LNCaP clone FGC (cell line): ENCODE data around the gene PRDX2.
A peak's percentile ranks its signal among the peaks of the same experiment; 100 is the strongest.

Experiments
- DNase-seq: peaks from one replicate; pipeline ENCODE4 v3.0.0-alpha.2; 2011; ENCODE audit warnings: low read depth
- H3K4me3 ChIP-seq: 2 replicates; pipeline ENCODE4 v1.5.1; 2011; ENCODE audit warnings: mild to moderate bottlenecking, low read depth, low read length, control low read depth
- CTCF ChIP-seq: IDR thresholded peaks from 2 replicates; pipeline ENCODE4 v1.5.1; 2012; ENCODE audit warnings: mild to moderate bottlenecking; ENCODE audit not compliant: control insufficient read depth, insufficient read depth; ENCODE audit errors: extremely low read depth

PRDX2 gene

GRCh38 chr19:12841094-12841493 is 39.5 kb upstream of the PRDX2 start:
- TF ChIP-seq CTCF = no peak
- no peak for DNase-seq
- no peak overlapping the region for H3K4me3 ChIP-seq

GRCh38 chr19:12840091-12841079 is 38.8 kb upstream of the PRDX2 start:
- peak; percentile 52 for DNase-seq
- H3K4me3 ChIP-seq = no peak overlapping the region
- no peak for TF ChIP-seq CTCF

DNA sequence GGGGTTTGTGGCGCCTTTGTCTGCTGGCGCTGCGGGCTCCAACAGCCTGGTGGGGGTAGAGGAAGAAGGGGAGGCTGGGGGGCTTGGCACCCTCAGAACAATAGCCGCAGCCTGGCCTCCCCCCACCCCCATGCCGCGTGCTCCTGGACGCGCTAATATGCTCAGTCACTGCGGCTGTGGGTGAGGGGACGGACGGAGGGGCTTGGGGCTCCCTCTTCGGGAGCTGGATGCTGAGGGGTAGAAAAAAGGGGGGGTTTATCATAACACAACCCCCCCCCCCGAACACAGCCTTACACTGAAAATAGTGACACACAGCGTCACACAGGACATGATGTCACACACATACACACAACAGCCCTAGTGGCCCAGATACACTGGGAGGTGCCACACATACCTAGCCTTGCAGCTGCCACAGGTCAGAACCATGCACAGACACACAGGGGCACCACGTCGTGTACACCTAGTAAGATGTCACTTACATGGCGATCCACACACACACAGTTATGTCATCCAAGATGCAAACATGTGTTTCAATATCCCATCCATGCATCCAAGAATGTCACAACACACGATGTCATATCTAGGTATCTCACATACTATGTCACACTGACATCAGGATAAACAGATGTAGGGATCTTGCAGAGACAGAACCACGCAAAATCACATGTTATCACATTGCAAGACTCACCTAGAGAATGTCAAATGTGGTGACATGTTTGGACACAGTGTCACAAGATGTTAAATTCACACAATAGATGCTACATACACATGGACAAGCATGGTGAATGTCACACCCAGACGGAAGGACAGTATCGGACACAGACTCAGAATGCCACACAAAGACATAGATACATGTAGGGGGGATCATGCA is 37.5 kb upstream of the PRDX2 start:
- TF ChIP-seq CTCF = no peak
- peak overlapping the region; percentile 65 for H3K4me3 ChIP-seq

GRCh38 chr19:12838182-12838885 is 36.7 kb upstream of the PRDX2 start, which contains the start of gene MAST1:
Gene MAST1, plus strand, starts transcription at chr19:12838515. Its CDS starts 58 bp downstream, at chr19:12838573.
- H3K4me3 ChIP-seq = peak within 1 kb of the TSS; percentile 65
- no peak for DNase-seq
- peak; percentile 89 for TF ChIP-seq CTCF

More for the DNA sequence above, 37.5 kb upstream of the PRDX2 start:
- DNase-seq = no peak

DNA sequence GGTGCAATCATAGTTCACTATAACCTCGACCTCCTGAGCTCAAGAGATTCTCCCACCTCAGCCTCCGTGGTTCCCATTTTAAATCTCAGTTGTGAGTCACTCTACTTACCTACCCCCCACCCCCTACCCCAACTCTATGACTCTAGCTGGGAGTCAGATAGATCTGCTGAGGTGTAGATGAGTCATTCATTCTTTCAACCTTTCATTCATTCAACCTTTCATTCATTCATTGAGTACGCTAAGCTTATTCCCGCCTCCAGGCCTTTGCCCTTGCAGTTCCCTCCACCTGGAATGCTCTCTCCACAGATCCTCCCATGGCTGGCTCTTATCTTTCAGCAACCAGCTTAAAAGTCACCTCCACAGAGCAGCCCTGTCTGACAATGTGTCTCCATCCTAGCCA is 35.6 kb upstream of the PRDX2 start:
- H3K4me3 ChIP-seq = no peak overlapping the region
- TF ChIP-seq CTCF = no peak
- DNase-seq = no peak

DNA sequence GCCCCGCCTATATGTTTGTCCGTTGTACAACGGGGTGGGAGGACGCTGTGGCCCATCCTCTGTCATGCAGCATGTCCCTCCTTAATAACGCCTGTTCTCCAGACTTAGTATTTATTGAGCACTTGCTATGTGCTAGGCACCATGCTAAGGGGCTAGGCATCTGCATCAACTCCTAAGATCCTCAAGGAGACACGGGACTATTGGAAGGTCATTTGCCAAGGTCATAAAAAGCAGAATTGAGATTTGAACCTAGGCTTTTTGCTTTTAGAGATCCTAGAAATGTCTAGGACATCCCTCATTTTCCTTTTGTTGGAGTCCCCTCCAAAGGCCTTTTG is 34.9 kb upstream of the PRDX2 start:
- H3K4me3 ChIP-seq = no peak overlapping the region
- no peak for TF ChIP-seq CTCF
- no peak for DNase-seq
